ENCODE results near the gene LMBRD2.

LMBRD2 gene

GRCh38 chr5:36161361-36161760 lies 9.7 kb upstream of the LMBRD2 start:
- TF ChIP-seq CTCF (IDR thresholded peaks at IDR 0.05) = no peak
- H3K36me3 ChIP-seq = peaks cover 38 to 90% (median 48%) of the 10 kb centered on the region in 3 donors
- peaks cover 0 to 1% (median under 1%) of the 10 kb centered on the region in 4 donors for H3K4me1 ChIP-seq
- H3K27ac ChIP-seq = no peak overlapping the region
- no peaks in the 10 kb centered on the region for H3K9me3 ChIP-seq
- no peak overlapping the region for H3K4me3 ChIP-seq
- intact Hi-C loops (cut with DNase I; ENCODE audit: low total_unique reads) = no loop called here
- DNase-seq = no peak
- no peaks in the 10 kb centered on the region for H3K27me3 ChIP-seq

- no peak for DNase-seq
- H3K4me3 ChIP-seq = no peak overlapping the region
- H3K27me3 ChIP-seq = no peaks in the 10 kb centered on the region
- H3K36me3 ChIP-seq = peaks cover 38 to 84% (median 48%) of the 10 kb centered on the region in 3 donors
- no peak overlapping the region for H3K27ac ChIP-seq
- intact Hi-C loops (cut with DNase I; ENCODE audit: low total_unique reads) = no loop called here
- no peaks in the 10 kb centered on the region for H3K9me3 ChIP-seq
- no peak for TF ChIP-seq CTCF (IDR thresholded peaks at IDR 0.05)
- peaks cover 0 to 8% (median 4%) of the 10 kb centered on the region in 4 donors for H3K4me1 ChIP-seq
These were observed 8.9 kb upstream of the LMBRD2 start for GRCh38 chr5:36160617-36161016.

- H3K36me3 ChIP-seq = peaks cover 21 to 71% (median 30%) of the 10 kb centered on the region in 3 donors
- H3K9me3 ChIP-seq = no peaks in the 10 kb centered on the region
- no peak overlapping the region for H3K4me3 ChIP-seq
- H3K4me1 ChIP-seq = peaks cover 0 to 28% (median 12%) of the 10 kb centered on the region in 4 donors
- H3K27me3 ChIP-seq = no peaks in the 10 kb centered on the region
- no peak overlapping the region for H3K27ac ChIP-seq
- no peak for TF ChIP-seq CTCF (IDR thresholded peaks at IDR 0.05)
- intact Hi-C loops (cut with DNase I; ENCODE audit: low total_unique reads) = loop anchor here (10.0 kb wide), 1 partner anchor 77 kb away; no protein-coding TSS in a partner anchor
- no peak for DNase-seq
These were observed 6.5 kb upstream of the LMBRD2 start for GRCh38 chr5:36158144-36158543.

GRCh38 chr5:36156619-36157018 lies 4.9 kb upstream of the LMBRD2 start:
- intact Hi-C loops (cut with DNase I; ENCODE audit: low total_unique reads) = loop anchor here (10.0 kb wide), 1 partner anchor 78 kb away; no protein-coding TSS in a partner anchor
- no peak for TF ChIP-seq CTCF (IDR thresholded peaks at IDR 0.05)
- DNase-seq = no peak
- Histone ChIP-seq H3K4me1 (peaks cover 0 to 35% (median 18%) of the 10 kb centered on the region in 4 donors), H3K27me3 (no peaks in the 10 kb centered on the region), H3K4me3 (no peak overlapping the region), H3K36me3 (peaks cover 15 to 56% (median 18%) of the 10 kb centered on the region in 3 donors), H3K9me3 (no peaks in the 10 kb centered on the region), H3K27ac (no peak overlapping the region)

- TF ChIP-seq CTCF (IDR thresholded peaks at IDR 0.05) = no peak
- no peak for DNase-seq
These were observed 4.5 kb upstream of the LMBRD2 start for GRCh38 chr5:36156121-36156601.

More at GRCh38 chr5:36156121-36156601, 4.5 kb upstream of the LMBRD2 start:
- Histone ChIP-seq H3K36me3 (peaks cover 12 to 52% (median 15%) of the 10 kb centered on the region in 3 donors), H3K4me3 (no peak overlapping the region), H3K9me3 (no peaks in the 10 kb centered on the region), H3K27ac (no peak overlapping the region), H3K27me3 (no peaks in the 10 kb centered on the region), H3K4me1 (peaks cover 0 to 35% (median 18%) of the 10 kb centered on the region in 4 donors)
- intact Hi-C loops (cut with DNase I; ENCODE audit: low total_unique reads) = loop anchor here (10.0 kb wide), 1 partner anchor 79 kb away; no protein-coding TSS in a partner anchor
